ENCODE measurements around the gene ARHGAP24. TPM values are rescaled to one million over a fixed set of nuclear protein-coding genes. Genes with fewer than 3 reads are reported as not detected.
"Not testable (repeated sequence)": the region's sequence is repeated elsewhere in the genome, so short reads cannot be mapped to it uniquely, and the experiment has no call there.

Gene ARHGAP24
- total and polyA plus RNA-seq, 8 donors = 22.0 to 35.0 (median 25.8) TPM

GRCh38 chr4:85895755-85896154 is 420.8 kb downstream of the ARHGAP24 start:
- no peak for ATAC-seq
- no peak for TF ChIP-seq CTCF (IDR thresholded peaks at IDR 0.05)
- Histone ChIP-seq H3K4me3 (no peak overlapping the region), H3K27ac (no peak overlapping the region), H3K4me1 (no peaks in the 10 kb centered on the region), H3K27me3 (no peaks in the 10 kb centered on the region), H3K36me3 (no peaks in the 10 kb centered on the region), H3K9me3 (no peaks in the 10 kb centered on the region)
- intact Hi-C loops (cut with DNase I) = no loop called here
- no peak for DNase-seq

- H3K4me3 ChIP-seq = no peak overlapping the region
- H3K27ac ChIP-seq = no peak overlapping the region
- H3K27me3 ChIP-seq = no peaks in the 10 kb centered on the region
- H3K4me1 ChIP-seq = no peaks in the 10 kb centered on the region
- ATAC-seq = no peak
- intact Hi-C loops (cut with DNase I) = no loop called here
- no peak for TF ChIP-seq CTCF (IDR thresholded peaks at IDR 0.05)
- H3K36me3 ChIP-seq = no peaks in the 10 kb centered on the region
- H3K9me3 ChIP-seq = no peaks in the 10 kb centered on the region
- DNase-seq = no peak
Measured at GRCh38 chr4:85898231-85898630, 423.3 kb downstream of the ARHGAP24 start.

- no peaks in the 10 kb centered on the region for H3K36me3 ChIP-seq
- no peak for ATAC-seq
- no peaks in the 10 kb centered on the region for H3K27me3 ChIP-seq
- intact Hi-C loops (cut with DNase I) = no loop called here
- no peak for TF ChIP-seq CTCF (IDR thresholded peaks at IDR 0.05)
- no peak overlapping the region for H3K4me3 ChIP-seq
- DNase-seq = peak in 2 of 4 donors; percentile 34
- H3K9me3 ChIP-seq = no peaks in the 10 kb centered on the region
- no peak overlapping the region for H3K27ac ChIP-seq
- H3K4me1 ChIP-seq = no peaks in the 10 kb centered on the region
Measured at GRCh38 chr4:85901500-85901899, 426.6 kb downstream of the ARHGAP24 start.

- H3K36me3 ChIP-seq; H3K9me3 ChIP-seq; H3K27me3 ChIP-seq; DNase-seq; H3K4me3 ChIP-seq; ATAC-seq; intact Hi-C loops (cut with DNase I); H3K4me1 ChIP-seq; H3K27ac ChIP-seq: not testable (repeated sequence)
Measured at GRCh38 chr4:85902647-85903046, 427.7 kb downstream of the ARHGAP24 start.

GRCh38 chr4:85905761-85906160 is 430.8 kb downstream of the ARHGAP24 start:
- H3K9me3 ChIP-seq = no peaks in the 10 kb centered on the region
- H3K27me3 ChIP-seq = no peaks in the 10 kb centered on the region
- DNase-seq = no peak
- no peaks in the 10 kb centered on the region for H3K4me1 ChIP-seq
- intact Hi-C loops (cut with DNase I) = no loop called here
- H3K36me3 ChIP-seq = no peaks in the 10 kb centered on the region
- TF ChIP-seq CTCF (IDR thresholded peaks at IDR 0.05) = no peak
- ATAC-seq = no peak
- H3K27ac ChIP-seq = no peak overlapping the region
- H3K4me3 ChIP-seq = no peak overlapping the region

- H3K9me3 ChIP-seq = no peaks in the 10 kb centered on the region
- no peaks in the 10 kb centered on the region for H3K36me3 ChIP-seq
- H3K27ac ChIP-seq = no peak overlapping the region
- H3K4me3 ChIP-seq = no peak overlapping the region
- ATAC-seq = no peak
- no peaks in the 10 kb centered on the region for H3K27me3 ChIP-seq
- no peak for DNase-seq
- no peak for TF ChIP-seq CTCF (IDR thresholded peaks at IDR 0.05)
- no peaks in the 10 kb centered on the region for H3K4me1 ChIP-seq
- intact Hi-C loops (cut with DNase I) = no loop called here
Measured at GRCh38 chr4:85907001-85907400, 432.1 kb downstream of the ARHGAP24 start.
